ENCODE results near the gene HNF1A. TPM values are rescaled to one million over a fixed set of nuclear protein-coding genes. Genes with fewer than 3 reads are reported as not detected.

The HNF1A gene
- total RNA-seq, 1 donor from 2014 or later = 15.1 TPM

DNA sequence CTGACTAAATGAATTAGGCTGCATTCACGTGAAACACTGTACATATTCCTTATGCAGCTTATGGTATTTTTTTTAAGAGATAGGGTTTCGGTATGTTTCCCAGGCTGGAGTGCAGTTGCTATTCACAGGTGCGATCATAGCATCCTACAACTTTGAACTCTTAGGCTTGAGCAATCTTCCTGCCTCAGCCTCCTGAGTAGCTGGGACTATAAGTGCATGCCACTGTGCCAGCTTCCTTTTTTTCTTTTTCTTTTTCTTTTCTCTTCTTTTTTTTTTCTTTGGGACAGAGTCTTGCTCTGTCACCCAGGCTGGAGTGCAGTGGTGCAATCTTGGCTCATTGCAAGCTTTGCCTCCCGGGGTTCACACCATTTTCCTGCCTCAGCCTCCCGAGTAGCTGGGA is 38.3 kb upstream of the HNF1A start:
- Mint-ChIP-seq H3K27ac (no peak overlapping the region), H3K4me1 (ENCODE audit: low read depth) (peaks cover 2% of the 10 kb centered on the region), H3K4me3 (ENCODE audit: low read depth) (no peak overlapping the region), H3K36me3 (ENCODE audit: insufficient read depth) (no peaks in the 10 kb centered on the region), H3K27me3 (peaks cover 24% of the 10 kb centered on the region), H3K9me3 (ENCODE audit: low read depth) (no peaks in the 10 kb centered on the region)
- DNase-seq (ENCODE audit: low spot score, unreplicated experiment) = no peak
- TF ChIP-seq, protein P1, sequence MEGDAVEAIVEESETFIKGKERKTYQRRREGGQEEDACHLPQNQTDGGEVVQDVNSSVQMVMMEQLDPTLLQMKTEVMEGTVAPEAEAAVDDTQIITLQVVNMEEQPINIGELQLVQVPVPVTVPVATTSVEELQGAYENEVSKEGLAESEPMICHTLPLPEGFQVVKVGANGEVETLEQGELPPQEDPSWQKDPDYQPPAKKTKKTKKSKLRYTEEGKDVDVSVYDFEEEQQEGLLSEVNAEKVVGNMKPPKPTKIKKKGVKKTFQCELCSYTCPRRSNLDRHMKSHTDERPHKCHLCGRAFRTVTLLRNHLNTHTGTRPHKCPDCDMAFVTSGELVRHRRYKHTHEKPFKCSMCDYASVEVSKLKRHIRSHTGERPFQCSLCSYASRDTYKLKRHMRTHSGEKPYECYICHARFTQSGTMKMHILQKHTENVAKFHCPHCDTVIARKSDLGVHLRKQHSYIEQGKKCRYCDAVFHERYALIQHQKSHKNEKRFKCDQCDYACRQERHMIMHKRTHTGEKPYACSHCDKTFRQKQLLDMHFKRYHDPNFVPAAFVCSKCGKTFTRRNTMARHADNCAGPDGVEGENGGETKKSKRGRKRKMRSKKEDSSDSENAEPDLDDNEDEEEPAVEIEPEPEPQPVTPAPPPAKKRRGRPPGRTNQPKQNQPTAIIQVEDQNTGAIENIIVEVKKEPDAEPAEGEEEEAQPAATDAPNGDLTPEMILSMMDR (IDR thresholded peaks at IDR 0.05; ENCODE audit: unreplicated experiment) = no peak

DNA sequence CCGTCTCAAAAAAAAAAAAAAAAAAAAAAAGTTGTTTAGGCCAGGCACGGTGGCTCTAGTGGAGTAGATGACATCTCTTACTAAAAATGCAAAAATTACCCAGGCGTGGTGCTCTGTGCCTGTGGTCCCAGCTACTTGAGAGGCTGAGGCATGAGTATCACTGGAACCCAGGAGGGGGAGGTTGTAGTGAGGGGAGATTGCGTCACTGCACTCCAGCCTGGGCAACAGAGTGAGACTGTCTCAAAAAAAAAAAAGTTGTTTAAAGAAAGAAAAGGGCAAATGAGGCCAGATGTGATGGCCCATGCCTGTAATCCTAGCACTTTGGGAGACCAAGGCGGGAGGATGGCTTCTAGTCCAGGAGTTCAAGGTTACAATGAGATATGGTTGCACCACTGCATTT is 37.5 kb upstream of the HNF1A start:
- no peak overlapping the region for H3K4me3 Mint-ChIP-seq (ENCODE audit: low read depth)
- H3K27ac Mint-ChIP-seq = no peak overlapping the region
- no peaks in the 10 kb centered on the region for H3K9me3 Mint-ChIP-seq (ENCODE audit: low read depth)
- H3K4me1 Mint-ChIP-seq (ENCODE audit: low read depth) = peaks cover 2% of the 10 kb centered on the region
- TF ChIP-seq, protein P1 (IDR thresholded peaks at IDR 0.05; ENCODE audit: unreplicated experiment) = no peak
- no peaks in the 10 kb centered on the region for H3K36me3 Mint-ChIP-seq (ENCODE audit: insufficient read depth)
- peaks cover 23% of the 10 kb centered on the region for H3K27me3 Mint-ChIP-seq
- DNase-seq (ENCODE audit: low spot score, unreplicated experiment) = no peak

DNA sequence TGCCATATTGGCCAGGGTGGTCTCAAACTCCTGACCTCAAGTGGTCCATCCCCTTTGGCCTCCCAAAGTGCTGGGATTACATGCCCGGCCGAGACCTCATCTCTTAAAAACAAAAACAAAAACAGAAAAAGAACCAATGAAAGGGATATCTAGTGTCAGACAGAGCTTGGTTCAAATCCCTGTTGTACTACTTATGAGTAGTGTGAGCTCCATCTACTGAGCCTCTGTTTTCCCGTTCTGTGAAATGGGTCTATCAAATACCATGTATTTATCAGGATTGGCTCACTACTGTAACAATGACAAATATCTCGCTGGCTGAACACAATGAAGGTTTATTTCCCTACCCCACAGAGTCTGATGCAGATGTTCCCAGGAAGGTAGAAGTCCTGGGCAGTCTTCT is 36.9 kb upstream of the HNF1A start:
- H3K4me3 Mint-ChIP-seq (ENCODE audit: low read depth) = no peak overlapping the region
- no peaks in the 10 kb centered on the region for H3K36me3 Mint-ChIP-seq (ENCODE audit: insufficient read depth)
- DNase-seq (ENCODE audit: low spot score, unreplicated experiment) = no peak
- no peaks in the 10 kb centered on the region for H3K9me3 Mint-ChIP-seq (ENCODE audit: low read depth)
- H3K27ac Mint-ChIP-seq = no peak overlapping the region
- TF ChIP-seq, protein P1 (IDR thresholded peaks at IDR 0.05; ENCODE audit: unreplicated experiment) = no peak
- peaks cover 2% of the 10 kb centered on the region for H3K4me1 Mint-ChIP-seq (ENCODE audit: low read depth)
- H3K27me3 Mint-ChIP-seq = peaks cover 19% of the 10 kb centered on the region

DNA sequence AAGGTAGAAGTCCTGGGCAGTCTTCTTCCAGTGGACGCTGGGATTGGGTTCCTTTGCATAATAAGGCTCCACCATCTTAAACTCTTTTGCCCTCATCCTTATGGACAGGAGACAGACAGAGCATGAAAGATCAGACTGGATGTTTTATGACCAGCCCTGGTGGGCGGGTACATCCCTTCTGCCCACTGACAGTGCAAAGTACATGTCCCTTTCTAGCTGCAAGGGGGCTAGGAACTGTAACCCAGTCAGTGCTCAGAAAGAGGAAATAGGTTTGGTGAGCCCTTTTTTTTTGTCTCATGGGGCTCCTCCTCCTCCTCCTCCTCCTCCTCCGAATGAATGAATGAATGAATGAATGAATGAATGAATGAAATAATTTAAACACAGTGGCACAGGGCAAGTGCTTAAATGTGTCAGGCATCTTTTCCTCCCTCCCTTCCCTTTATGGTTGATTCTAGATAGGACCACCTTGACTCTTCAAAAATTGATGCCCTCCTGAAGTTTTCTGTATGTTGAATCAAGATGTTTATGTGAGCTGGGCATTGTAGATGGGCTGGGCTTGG is 36.4 kb upstream of the HNF1A start:
- no peak for DNase-seq (ENCODE audit: low spot score, unreplicated experiment)
- Mint-ChIP-seq H3K4me3 (ENCODE audit: low read depth) (no peak overlapping the region), H3K36me3 (ENCODE audit: insufficient read depth) (no peaks in the 10 kb centered on the region), H3K9me3 (ENCODE audit: low read depth) (no peaks in the 10 kb centered on the region), H3K4me1 (ENCODE audit: low read depth) (peaks cover 2% of the 10 kb centered on the region), H3K27ac (no peak overlapping the region), H3K27me3 (peaks cover 18% of the 10 kb centered on the region)
- TF ChIP-seq, protein P1 (IDR thresholded peaks at IDR 0.05; ENCODE audit: unreplicated experiment) = no peak

DNA sequence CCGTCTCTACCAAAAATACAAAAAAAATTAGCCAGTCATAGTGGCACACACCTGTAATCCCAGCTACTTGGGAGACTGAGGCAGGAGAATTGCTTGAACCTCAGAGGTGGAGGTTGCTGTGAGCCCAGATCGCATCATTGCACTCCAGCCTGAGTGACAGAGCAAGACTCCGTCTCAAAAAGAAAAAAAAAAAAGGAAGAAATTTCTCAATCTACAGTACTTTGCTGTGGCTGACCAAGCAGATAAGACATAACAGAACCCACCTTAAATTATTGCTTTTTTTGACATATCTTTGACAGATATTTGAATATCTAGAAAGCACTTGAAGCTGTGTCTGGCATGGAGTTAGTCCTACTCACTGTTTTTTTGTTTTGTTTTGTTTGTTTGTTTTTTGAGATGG is 34.9 kb upstream of the HNF1A start:
- no peak overlapping the region for H3K27ac Mint-ChIP-seq
- H3K4me3 Mint-ChIP-seq (ENCODE audit: low read depth) = no peak overlapping the region
- peaks cover 2% of the 10 kb centered on the region for H3K4me1 Mint-ChIP-seq (ENCODE audit: low read depth)
- TF ChIP-seq, protein P1 (IDR thresholded peaks at IDR 0.05; ENCODE audit: unreplicated experiment) = no peak
- no peaks in the 10 kb centered on the region for H3K36me3 Mint-ChIP-seq (ENCODE audit: insufficient read depth)
- no peak for DNase-seq (ENCODE audit: low spot score, unreplicated experiment)
- H3K27me3 Mint-ChIP-seq = peaks cover 13% of the 10 kb centered on the region
- H3K9me3 Mint-ChIP-seq (ENCODE audit: low read depth) = no peaks in the 10 kb centered on the region
